B cell (primary cell): ENCODE measurements around the gene CCNB1IP1. TPM values are rescaled to one million over a fixed set of nuclear protein-coding genes. Genes with fewer than 3 reads are reported as not detected.
"Not testable (repeated sequence)": the region's sequence is repeated elsewhere in the genome, so short reads cannot be mapped to it uniquely, and the experiment has no call there.

Experiments used
- ATAC-seq: fragments of 200-7000 bp; cut with Tn5 transposase; one replicate; pipeline ENCODE4 v1.10.0; 2021; ENCODE audit warnings: low read depth, mild to moderate bottlenecking, moderate number of reproducible peaks, moderate library complexity
- CTCF ChIA-PET: fragments of 350-600 bp; sonication (Branson Sonifier 250); formaldehyde crosslinking; loops from one replicate; lab custom pipeline; 2021; ENCODE audit warnings: antibody characterized with exemption, inconsistent platforms; lab: Charles Lee
- POLR2A ChIA-PET: fragments of 350-600 bp; sonication (Branson Sonifier 250); formaldehyde crosslinking; loops from one replicate; lab custom pipeline; 2021; ENCODE audit warnings: antibody characterized with exemption; lab: Charles Lee
- DNase-seq: peaks from one replicate; pipeline ENCODE4 v3.0.0; 2013
- H2AFZ ChIP-seq: 2 replicates; pipeline ENCODE4 v1.6.1; 2012; ENCODE audit warnings: mild to moderate bottlenecking, low read depth, low read length; ENCODE audit not compliant: insufficient read depth, poor library complexity, severe bottlenecking
- H3K27ac ChIP-seq, 2 donors: 1 replicate in 1 of 2; 2 replicates in 1 of 2; pipeline ENCODE4 v1.5.1; 2012 to 2013; ENCODE audit warnings: low read length in 2 of 2, mild to moderate bottlenecking in 2 of 2, moderate library complexity in 1 of 2
- H3K27me3 ChIP-seq, 4 experiments: fragments of 200-600 bp in 1 of 4; sonication (generic) in 1 of 4; replicated peaks in 1 of 4; 1 replicate in 2 of 4; 2 replicates in 2 of 4; pipeline versions ENCODE4 v1.6.1 to v1.7.0; 2013 to 2016; ENCODE audit warnings: low read length in 3 of 4, mild to moderate bottlenecking in 2 of 4, mixed read lengths in 1 of 4, moderate library complexity in 1 of 4; ENCODE audit not compliant: insufficient read depth in 4 of 4, control insufficient read depth in 3 of 4; ENCODE audit errors: control extremely low read depth in 1 of 4
- H3K36me3 ChIP-seq, 2 experiments: replicated peaks in 1 of 2; 1 replicate in 1 of 2; 2 replicates in 1 of 2; pipeline versions ENCODE4 v1.6.1 to v1.7.1; 2013; ENCODE audit warnings: low read length in 1 of 2; ENCODE audit not compliant: insufficient read depth in 2 of 2, control insufficient read depth in 1 of 2; ENCODE audit errors: control extremely low read depth in 1 of 2, extremely low read depth in 1 of 2
- H3K4me1 ChIP-seq, 2 donors: fragments of 200-600 bp in 1 of 2; sonication (generic) in 1 of 2; 1 replicate in 1 of 2; 2 replicates in 1 of 2; pipeline versions ENCODE4 v1.5.1 to v1.6.1; 2013 to 2017; ENCODE audit warnings: low read length in 2 of 2; ENCODE audit not compliant: control insufficient read depth in 2 of 2, insufficient read depth in 2 of 2
- H3K4me2 ChIP-seq: replicated peaks from 2 replicates; pipeline ENCODE3; 2012; ENCODE audit warnings: mild to moderate bottlenecking, low read depth, low read length; ENCODE audit not compliant: poor library complexity, severe bottlenecking
- H3K4me3 ChIP-seq, 5 experiments: fragments of 200-600 bp in 1 of 5; sonication (generic) in 1 of 5; 1 replicate in 3 of 5; 2 replicates in 2 of 5; pipeline versions ENCODE4 v1.5.1 to v1.7.0; 2011 to 2016; ENCODE audit warnings: low read length in 4 of 5, mild to moderate bottlenecking in 4 of 5, low read depth in 2 of 5, control low read depth in 1 of 5, moderate library complexity in 1 of 5; ENCODE audit not compliant: insufficient read depth in 1 of 5; ENCODE audit errors: control extremely low read depth in 1 of 5, extremely low read depth in 1 of 5
- H3K79me2 ChIP-seq: fragments of 200-600 bp; sonication (generic); one replicate; pipeline ENCODE4 v1.6.0; 2016; ENCODE audit warnings: low read length; ENCODE audit not compliant: control insufficient read depth, insufficient read depth
- H3K9ac ChIP-seq: fragments of 200-600 bp; sonication (generic); 2 replicates; pipeline ENCODE4 v1.6.1; 2017; ENCODE audit warnings: mild to moderate bottlenecking, low read length, moderate library complexity
- H3K9me3 ChIP-seq, 3 donors: one replicate each; pipeline versions ENCODE4 v1.6.1 to v1.7.1; 2013; ENCODE audit warnings: low read length in 2 of 3; ENCODE audit not compliant: control insufficient read depth in 2 of 3, insufficient read depth in 1 of 3; ENCODE audit errors: control extremely low read depth in 1 of 3
- H4K20me1 ChIP-seq: 2 replicates; pipeline ENCODE4 v1.6.0; 2012; ENCODE audit warnings: mild to moderate bottlenecking, low read length; ENCODE audit not compliant: insufficient read depth, control insufficient read depth, poor library complexity, severe bottlenecking
- H3K27ac Mint-ChIP-seq: one replicate; pipeline ENCODE4 v1.8.0; 2021; ENCODE audit warnings: mixed read lengths
- H3K27me3 Mint-ChIP-seq: one replicate; pipeline ENCODE4 v1.8.0; 2021; ENCODE audit warnings: mixed read lengths
- H3K4me1 Mint-ChIP-seq: one replicate; pipeline ENCODE4 v1.8.0; 2021; ENCODE audit warnings: mixed read lengths
- H3K4me3 Mint-ChIP-seq: one replicate; pipeline ENCODE4 v1.8.0; 2021; ENCODE audit warnings: mixed read lengths
- H3K9me3 Mint-ChIP-seq: one replicate; pipeline ENCODE4 v1.8.0; 2022; ENCODE audit warnings: mixed read lengths; ENCODE audit not compliant: insufficient read depth
- EZH2 ChIP-seq: IDR thresholded peaks from 2 replicates; pipeline ENCODE4 v1.6.1; 2012; ENCODE audit warnings: borderline replicate concordance, low read depth, mild to moderate bottlenecking, moderate library complexity, low read length; ENCODE audit not compliant: insufficient read depth, poor library complexity, severe bottlenecking
- WGBS: methylation state at CpG from one replicate; pipeline ENCODE4 v1.1.5; 2013; ENCODE audit warnings: missing lambda C conversion rate; ENCODE audit not compliant: insufficient coverage; 5-methylcytosine and 5-hydroxymethylcytosine counted together
- intact Hi-C: fragments of 100-400 bp; cut with micrococcal nuclease; formaldehyde crosslinking; loops from one replicate; pipeline ENCODE4 v1.10.0; 2022
- polyA plus RNA-seq: library from polyadenylated mRNA; depleted of rRNA; stranded (reverse); fragments of >200 nt; gene quantifications from 2 replicates; pipeline ENCODE4 v1.2.3, GENCODE V29; 2012
- total RNA-seq, 2 donors: library from RNA; stranded (reverse); fragments of 120-200 nt in 1 of 2; gene quantifications; 1 replicate in 1 of 2; 2 replicates in 1 of 2; pipeline versions ENCODE4 v1.2.3 to v1.2.4, GENCODE V29; 2013 to 2022
- TF ChIP-seq, protein P1 (sequence below): fragments of 200-600 bp; IDR thresholded peaks from one replicate; pipeline ENCODE4 v1.8.0; 2022; ENCODE audit warnings: antibody characterized with exemption, mild to moderate bottlenecking

CCNB1IP1 gene
- total and polyA plus RNA-seq, 2 donors (not counting 1 experiment from before 2014, with no cell fraction given) = 24.7 to 48.8 TPM

DNA sequence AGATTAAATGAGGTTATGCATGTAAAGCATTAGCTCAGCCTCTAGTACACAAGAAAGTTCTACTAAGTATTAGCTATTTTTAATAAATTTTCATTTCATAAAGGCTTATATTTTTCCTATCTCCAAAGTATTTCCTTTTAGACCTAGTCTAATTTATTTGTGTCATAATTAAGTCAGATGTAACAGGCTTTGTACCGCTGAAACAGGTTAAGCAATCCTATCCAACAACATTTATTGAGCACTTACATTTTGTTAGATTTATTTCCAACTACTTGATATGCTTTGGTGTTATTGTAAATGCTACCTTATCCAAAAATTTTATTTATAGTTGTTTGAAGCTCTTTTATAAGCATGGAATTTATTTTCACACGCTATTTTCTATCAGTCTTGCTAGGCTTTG is 8.6 kb upstream of the CCNB1IP1 start:
- no peak for ATAC-seq
- no peak overlapping the region for H2AFZ ChIP-seq
- CTCF ChIA-PET = interaction anchor here (0.9 to 5.5 kb wide), 7 partner anchors 8 to 340 kb away, joined by 3 to 88 read pairs (median 4); partner anchors contain the start of genes APEX1, CCNB1IP1 and OSGEP
- no peaks in the 10 kb centered on the region for H4K20me1 ChIP-seq
- no CpG with 5 or more reads among the region's 2 CpGs for WGBS
- Mint-ChIP-seq H3K27me3 (no peaks in the 10 kb centered on the region), H3K4me3 (no peak overlapping the region), H3K9me3 (no peaks in the 10 kb centered on the region), H3K27ac (no peak overlapping the region), H3K4me1 (peaks cover 15% of the 10 kb centered on the region)
- peaks cover 1% of the 10 kb centered on the region in 2 experiments for H3K36me3 ChIP-seq
- no peak overlapping the region for H3K9ac ChIP-seq
- H3K4me3 ChIP-seq = no peak overlapping the region
- peaks cover 6 to 10% of the 10 kb centered on the region in 2 donors for H3K4me1 ChIP-seq
- no peak for TF ChIP-seq EZH2
- TF ChIP-seq, protein P1, sequence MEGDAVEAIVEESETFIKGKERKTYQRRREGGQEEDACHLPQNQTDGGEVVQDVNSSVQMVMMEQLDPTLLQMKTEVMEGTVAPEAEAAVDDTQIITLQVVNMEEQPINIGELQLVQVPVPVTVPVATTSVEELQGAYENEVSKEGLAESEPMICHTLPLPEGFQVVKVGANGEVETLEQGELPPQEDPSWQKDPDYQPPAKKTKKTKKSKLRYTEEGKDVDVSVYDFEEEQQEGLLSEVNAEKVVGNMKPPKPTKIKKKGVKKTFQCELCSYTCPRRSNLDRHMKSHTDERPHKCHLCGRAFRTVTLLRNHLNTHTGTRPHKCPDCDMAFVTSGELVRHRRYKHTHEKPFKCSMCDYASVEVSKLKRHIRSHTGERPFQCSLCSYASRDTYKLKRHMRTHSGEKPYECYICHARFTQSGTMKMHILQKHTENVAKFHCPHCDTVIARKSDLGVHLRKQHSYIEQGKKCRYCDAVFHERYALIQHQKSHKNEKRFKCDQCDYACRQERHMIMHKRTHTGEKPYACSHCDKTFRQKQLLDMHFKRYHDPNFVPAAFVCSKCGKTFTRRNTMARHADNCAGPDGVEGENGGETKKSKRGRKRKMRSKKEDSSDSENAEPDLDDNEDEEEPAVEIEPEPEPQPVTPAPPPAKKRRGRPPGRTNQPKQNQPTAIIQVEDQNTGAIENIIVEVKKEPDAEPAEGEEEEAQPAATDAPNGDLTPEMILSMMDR = no peak
- H3K9me3 ChIP-seq = peaks cover 0 to 3% (median 2%) of the 10 kb centered on the region in 3 donors
- intact Hi-C loops = loop anchor here (1.0 to 5.0 kb wide), 4 partner anchors 14 to 761 kb away; partner anchors contain the start of genes PNP and TMEM253
- no peak for DNase-seq
- no peaks in the 10 kb centered on the region for H3K27me3 ChIP-seq
- H3K79me2 ChIP-seq = no peaks in the 10 kb centered on the region
- POLR2A ChIA-PET = interaction anchor here (0.7 to 3.1 kb wide), 3 partner anchors 8 to 1582 kb away, joined by 5 to 19 read pairs (median 6); partner anchors contain the start of genes CCNB1IP1 and RNASE4
- H3K27ac ChIP-seq = no peak overlapping the region
- peak overlapping the region; percentile 70 for H3K4me2 ChIP-seq

DNA sequence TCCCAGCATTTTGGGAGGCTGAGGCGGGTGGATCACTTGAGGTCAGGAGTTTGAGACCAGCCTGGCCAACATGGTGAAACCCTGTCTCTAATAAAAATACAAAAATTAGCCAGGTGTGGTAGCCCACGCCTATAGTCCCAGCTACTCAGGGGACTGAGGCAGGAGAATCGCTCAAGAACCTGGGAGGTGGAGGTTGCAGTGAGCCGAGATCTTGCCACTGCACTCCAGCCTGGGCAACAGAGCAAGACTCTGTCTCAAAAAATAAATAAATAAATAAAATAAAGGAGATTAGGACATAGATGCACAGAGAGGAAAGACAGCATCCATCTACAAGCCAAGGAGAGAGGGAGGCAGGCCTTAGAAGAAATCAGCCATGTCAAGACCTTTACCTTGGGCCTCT is 8.0 kb upstream of the CCNB1IP1 start:
- not testable (repeated sequence) for H2AFZ ChIP-seq, H3K4me2 ChIP-seq, H3K79me2 ChIP-seq, ATAC-seq, H3K9me3 Mint-ChIP-seq, DNase-seq, H3K27ac Mint-ChIP-seq, H3K27me3 Mint-ChIP-seq, H3K4me3 ChIP-seq, H3K9me3 ChIP-seq, H3K36me3 ChIP-seq, H3K9ac ChIP-seq, H4K20me1 ChIP-seq, H3K27me3 ChIP-seq, H3K27ac ChIP-seq
- peaks cover 6 to 10% of the 10 kb centered on the region in 2 donors for H3K4me1 ChIP-seq
- 100% methylated on average over 1 of the region's 4 CpGs for WGBS
- peak overlapping the region; percentile 52 for H3K4me3 Mint-ChIP-seq
- intact Hi-C loops = loop anchor here (5.0 kb wide), 2 partner anchors 321 to 761 kb away; partner anchors contain the start of gene TMEM253
- H3K4me1 Mint-ChIP-seq = peaks cover 15% of the 10 kb centered on the region
- ChIA-PET CTCF (interaction anchor here (0.9 to 5.5 kb wide), 6 partner anchors 8 to 272 kb away, joined by 3 to 88 read pairs (median 14); partner anchors contain the start of genes APEX1, CCNB1IP1 and OSGEP), POLR2A (interaction anchor here (3.1 kb wide), 1 partner anchor 8 kb away, joined by 19 read pairs; the partner anchor contains the start of gene CCNB1IP1)
